ENCODE results near the gene TAB2.

TAB2 gene

DNA sequence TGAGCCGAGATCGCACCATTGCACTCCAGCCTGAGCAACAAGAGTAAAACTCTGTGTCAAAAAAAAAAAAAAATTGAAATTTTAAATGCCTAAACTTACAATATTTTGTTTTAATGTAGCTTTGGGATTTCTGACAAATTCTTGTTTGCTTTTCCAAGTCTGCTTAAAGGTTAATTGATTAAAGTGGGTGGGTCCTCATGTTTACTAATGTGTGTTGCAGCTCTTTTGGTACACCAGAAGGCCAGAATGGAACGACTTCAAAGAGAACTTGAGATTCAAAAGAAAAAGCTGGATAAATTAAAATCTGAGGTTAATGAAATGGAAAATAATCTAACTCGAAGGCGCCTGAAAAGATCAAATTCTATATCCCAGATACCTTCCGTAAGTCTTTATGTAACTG, 79.9 kb downstream of the TAB2 start:
- Mint-ChIP-seq H3K27ac (no peak overlapping the region), H3K4me3 (no peak overlapping the region), H3K4me1 (no peaks in the 10 kb centered on the region), H3K36me3 (ENCODE audit: low read depth) (peaks cover 86% of the 10 kb centered on the region), H3K9me3 (peaks cover 8% of the 10 kb centered on the region), H3K27me3 (ENCODE audit: low read depth) (no peaks in the 10 kb centered on the region)
- no peak for TF ChIP-seq CTCF (IDR thresholded peaks at IDR 0.05; ENCODE audit: unreplicated experiment in 3 of 3)

DNA sequence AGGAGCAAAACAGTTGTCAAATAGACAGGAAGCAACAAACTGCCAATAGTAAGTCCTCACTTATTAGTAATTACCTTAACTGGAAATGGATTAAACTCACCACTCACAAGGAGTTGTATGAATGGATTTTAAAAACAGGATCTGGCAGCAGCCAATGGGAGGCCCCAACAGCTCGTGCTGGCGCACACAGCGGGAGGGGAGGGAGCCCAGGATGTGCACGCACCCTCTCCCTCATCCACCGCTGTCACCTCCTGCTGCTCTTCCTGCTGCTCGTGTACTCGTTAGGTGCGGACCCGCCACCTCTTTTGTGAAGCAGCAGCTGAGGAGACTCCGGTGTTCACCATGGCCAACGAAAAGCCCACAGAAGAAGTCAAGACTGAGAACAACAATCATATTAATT, 82.5 kb downstream of the TAB2 start, which contains the start of gene SUMO4:
SUMO4 (plus strand) TSS at position 213 of the 400 bp plus-strand sequence; CDS start at position 343, 130 bp downstream.
- Mint-ChIP-seq H3K27ac (no peak within 1 kb of the TSS), H3K9me3 (peaks cover 8% of the 10 kb centered on the region), H3K27me3 (ENCODE audit: low read depth) (no peaks in the 10 kb centered on the region), H3K4me3 (no peak within 1 kb of the TSS), H3K36me3 (ENCODE audit: low read depth) (peaks cover 89% of the 10 kb centered on the region), H3K4me1 (no peaks in the 10 kb centered on the region)
- no peak for TF ChIP-seq CTCF (IDR thresholded peaks at IDR 0.05; ENCODE audit: unreplicated experiment in 3 of 3)

DNA sequence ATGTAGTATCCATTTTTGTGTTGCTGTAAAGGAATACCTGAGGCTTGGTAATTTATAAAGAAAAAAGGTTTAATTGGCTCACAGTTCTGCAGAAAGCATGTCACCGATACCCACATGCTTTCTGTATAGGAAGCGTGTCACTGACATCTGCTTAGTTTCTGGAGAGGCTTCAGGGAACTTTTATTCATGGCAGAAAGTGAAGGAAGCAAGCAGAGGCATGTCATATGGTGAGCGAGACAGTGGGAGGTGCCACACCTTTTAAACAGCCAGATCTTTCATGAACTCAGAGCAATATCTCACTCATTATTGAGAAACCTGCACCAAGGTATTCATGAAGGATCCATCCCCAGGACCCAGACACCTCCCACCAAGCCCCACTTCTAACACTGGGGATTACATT, 86.0 kb downstream of the TAB2 start:
- H3K36me3 Mint-ChIP-seq (ENCODE audit: low read depth): peaks cover 68% of the 10 kb centered on the region

GRCh38 chr6:149405823-149406765, 88.6 kb downstream of the TAB2 start:
- TF ChIP-seq CTCF (IDR thresholded peaks at IDR 0.05; ENCODE audit: unreplicated experiment in 3 of 3): no peak
- Mint-ChIP-seq H3K9me3 (no peaks in the 10 kb centered on the region), H3K27me3 (ENCODE audit: low read depth) (no peaks in the 10 kb centered on the region), H3K27ac (no peak overlapping the region), H3K4me3 (no peak overlapping the region), H3K4me1 (peaks cover 4% of the 10 kb centered on the region), H3K36me3 (ENCODE audit: low read depth) (peaks cover 65% of the 10 kb centered on the region)

More for the DNA sequence above, 86.0 kb downstream of the TAB2 start:
- H3K9me3 Mint-ChIP-seq: no peaks in the 10 kb centered on the region
- H3K27me3 Mint-ChIP-seq (ENCODE audit: low read depth): no peaks in the 10 kb centered on the region
- H3K4me3 Mint-ChIP-seq: no peak overlapping the region
- no peak for TF ChIP-seq CTCF (IDR thresholded peaks at IDR 0.05; ENCODE audit: unreplicated experiment in 3 of 3)
- H3K4me1 Mint-ChIP-seq: no peaks in the 10 kb centered on the region
- no peak overlapping the region for H3K27ac Mint-ChIP-seq

DNA sequence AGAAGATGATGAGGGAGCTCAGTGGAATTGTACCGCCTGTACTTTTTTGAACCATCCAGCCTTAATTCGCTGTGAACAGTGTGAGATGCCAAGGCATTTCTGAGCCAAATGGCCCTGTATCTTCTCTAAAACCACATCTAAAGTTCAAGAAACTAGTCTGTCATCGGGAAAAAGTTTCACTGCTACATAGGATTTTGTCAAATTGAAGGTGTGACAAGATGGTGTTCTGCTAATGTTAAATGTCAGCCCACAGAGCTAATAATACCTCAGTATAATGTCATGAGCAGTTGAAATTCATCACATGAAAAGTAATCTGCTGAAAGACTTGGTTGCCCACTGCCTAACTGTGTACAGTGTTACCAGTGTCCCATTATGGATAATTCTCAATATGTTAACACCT, 92.1 kb downstream of the TAB2 start:
- TF ChIP-seq CTCF (IDR thresholded peaks at IDR 0.05; ENCODE audit: unreplicated experiment in 3 of 3): no peak
- no peak overlapping the region for H3K4me3 Mint-ChIP-seq
- H3K36me3 Mint-ChIP-seq (ENCODE audit: low read depth): peaks cover 50% of the 10 kb centered on the region
- peaks cover 4% of the 10 kb centered on the region for H3K4me1 Mint-ChIP-seq
- H3K9me3 Mint-ChIP-seq: peaks cover 1% of the 10 kb centered on the region
- no peaks in the 10 kb centered on the region for H3K27me3 Mint-ChIP-seq (ENCODE audit: low read depth)
- H3K27ac Mint-ChIP-seq: no peak overlapping the region
